ENCODE data around the gene LDB3.

- no peak for TF ChIP-seq CTCF (conservative IDR thresholded peaks at IDR 0.05; ENCODE audit: low read depth, low read length)
- no peak for TF ChIP-seq CHD1 (IDR thresholded peaks at IDR 0.05; ENCODE audit: low read depth, low read length)
- TF ChIP-seq USF2 (IDR thresholded peaks at IDR 0.05; ENCODE audit: low read depth, low read length), result no peak
- no peak for TF ChIP-seq SMC3 (IDR thresholded peaks at IDR 0.05; ENCODE audit: low read depth, low read length)
- no peak for TF ChIP-seq ELK1 (IDR thresholded peaks at IDR 0.05; ENCODE audit: borderline replicate concordance, low read depth, low read length)
- no peak for TF ChIP-seq POLR2A (IDR thresholded peaks at IDR 0.05; ENCODE audit: low read depth, low read length)
- TF ChIP-seq RCOR1 (IDR thresholded peaks at IDR 0.05; ENCODE audit: insufficient replicate concordance, low read length), result no peak
Measured at GRCh38 chr10:86699991-86700840, 31.9 kb downstream of the LDB3 start.

Data from IMR-90 (cell line).